HG02642 (cell line): ENCODE results near the gene TFPT.

ENCODE experiments used
- ATAC-seq: cut with Tn5 transposase; IDR thresholded peaks from one replicate; pipeline ENCODE4 v1.9.1; 2021; ENCODE audit warnings: mild to moderate bottlenecking; ENCODE audit not compliant: unreplicated experiment, poor library complexity

The TFPT gene

DNA sequence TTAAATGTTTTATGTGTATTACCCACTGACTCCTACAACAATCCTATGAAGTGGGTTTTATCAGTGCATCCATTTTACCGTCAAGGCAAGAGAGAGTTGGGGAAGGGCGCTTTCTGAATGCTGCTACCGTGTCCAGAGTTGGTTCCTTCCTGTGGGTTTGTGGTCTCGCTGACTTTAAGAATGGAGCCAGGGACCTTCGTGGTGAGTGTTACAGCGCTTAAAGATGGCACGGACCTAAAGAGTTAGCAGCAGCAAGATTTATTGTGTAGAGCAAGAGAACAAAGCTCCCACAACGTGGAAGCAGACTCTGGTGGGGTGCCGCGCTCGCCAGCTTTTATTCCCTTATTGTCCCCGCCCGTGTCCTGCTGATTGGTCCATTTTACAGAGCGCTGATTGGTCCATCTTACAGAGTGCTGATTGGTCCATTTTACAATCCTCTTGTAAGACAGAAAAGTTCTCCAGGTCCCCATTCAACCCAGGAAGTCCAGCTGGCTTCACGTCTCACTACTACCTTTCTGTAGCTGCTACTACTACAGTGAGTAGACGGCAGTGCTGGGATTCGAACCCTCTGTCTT lies 20.9 kb downstream of the TFPT start:
- no peak for ATAC-seq

- no peak for ATAC-seq
Measured at GRCh38 chr19:54084410-54084809, 31.0 kb downstream of the TFPT start.

- no peak for ATAC-seq
Measured at GRCh38 chr19:54081032-54081431, 34.4 kb downstream of the TFPT start, which contains the start of gene TARM1. Gene TARM1 (minus strand): TSS chr19:54081365. CDS start chr19:54081340, 25 bp downstream.

GRCh38 chr19:54077334-54077733 lies 38.1 kb downstream of the TFPT start:
- no peak for ATAC-seq

DNA sequence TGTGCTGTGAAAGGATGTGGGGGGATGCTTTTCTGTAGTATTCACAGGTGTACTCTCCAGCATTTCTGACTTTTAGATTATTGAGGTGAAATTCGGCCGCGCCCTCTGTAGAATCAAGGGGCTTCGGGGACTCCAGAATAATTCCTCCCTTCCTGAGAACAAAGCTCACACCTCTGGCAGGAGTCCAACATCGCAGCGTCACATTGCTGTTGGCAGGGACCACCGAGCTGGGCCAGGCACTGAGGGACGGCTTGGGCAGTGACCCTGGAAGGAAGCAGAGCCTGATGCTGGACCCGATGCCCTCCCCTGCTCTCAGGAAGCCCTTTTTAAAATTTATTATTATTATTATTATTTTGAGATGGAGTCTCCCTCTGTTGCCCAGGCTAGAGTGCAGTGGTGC lies 40.6 kb downstream of the TFPT start:
- no peak for ATAC-seq

GRCh38 chr19:54073829-54074228 lies 41.6 kb downstream of the TFPT start:
- no peak for ATAC-seq

DNA sequence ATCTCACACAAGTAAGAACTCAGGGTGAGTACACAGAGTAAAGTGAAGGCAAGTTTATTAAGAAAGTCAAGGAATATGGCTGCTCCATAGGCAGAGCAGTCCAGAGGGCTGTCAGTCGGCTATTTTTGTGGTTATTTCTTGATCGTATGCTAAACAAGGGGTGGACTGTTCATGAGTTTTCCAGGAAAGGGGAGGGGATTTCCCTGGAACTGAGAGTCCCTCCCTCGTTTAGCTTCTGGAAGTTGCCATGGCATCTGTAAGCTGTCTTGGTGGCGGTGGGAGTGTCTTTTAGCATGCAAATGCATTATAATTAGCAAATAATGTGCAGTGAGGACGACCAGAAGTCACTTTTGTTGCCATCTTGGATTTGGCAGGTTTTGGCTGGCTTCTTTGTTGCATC lies 46.0 kb downstream of the TFPT start:
- ATAC-seq: no peak

GRCh38 chr19:54063350-54064116 lies 51.9 kb downstream of the TFPT start, which contains the start of gene VSTM1:
Gene VSTM1 (minus strand): TSS chr19:54063897. CDS start chr19:54063777, 120 bp downstream.
- no peak for ATAC-seq

DNA sequence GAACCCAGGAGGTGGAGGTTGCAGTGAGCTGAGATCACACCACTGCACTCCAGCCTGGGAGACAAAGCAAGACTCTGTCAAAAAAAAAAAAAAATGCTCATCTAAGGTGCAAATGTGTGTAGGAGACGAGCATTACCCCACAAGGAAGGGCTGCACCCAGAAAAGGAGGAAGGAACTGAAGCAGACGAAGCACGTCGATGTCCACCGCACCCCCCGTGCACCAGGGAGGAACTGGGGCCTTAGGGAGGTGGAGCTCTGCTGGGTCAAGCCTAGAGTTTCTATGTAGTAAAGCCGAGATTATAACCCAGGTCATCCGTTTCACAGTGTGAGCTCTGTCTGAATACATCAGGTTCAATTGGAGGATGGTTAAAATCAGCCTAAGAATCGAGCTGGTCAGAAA lies 52.8 kb downstream of the TFPT start:
- ATAC-seq: no peak
